Fibroblast of lung (primary cell): Measurements from ENCODE around the gene GRID1.

Experiments
- EZH2 ChIP-seq: IDR thresholded peaks from 2 replicates; pipeline ENCODE4 v1.5.1; 2012; ENCODE audit warnings: low read length, control low read depth, mild to moderate bottlenecking; ENCODE audit errors: missing control alignments
- TF ChIP-seq, protein P1 (sequence below), 2 donors: IDR thresholded peaks in 1 of 2; conservative IDR thresholded peaks in 1 of 2; 1 replicate in 1 of 2; 2 replicates in 1 of 2; pipeline ENCODE4 v1.5.1; 2011 to 2012; ENCODE audit warnings: low read length in 2 of 2, control low read depth in 1 of 2, inconsistent platforms in 1 of 2, low read depth in 1 of 2, mild to moderate bottlenecking in 1 of 2

DNA sequence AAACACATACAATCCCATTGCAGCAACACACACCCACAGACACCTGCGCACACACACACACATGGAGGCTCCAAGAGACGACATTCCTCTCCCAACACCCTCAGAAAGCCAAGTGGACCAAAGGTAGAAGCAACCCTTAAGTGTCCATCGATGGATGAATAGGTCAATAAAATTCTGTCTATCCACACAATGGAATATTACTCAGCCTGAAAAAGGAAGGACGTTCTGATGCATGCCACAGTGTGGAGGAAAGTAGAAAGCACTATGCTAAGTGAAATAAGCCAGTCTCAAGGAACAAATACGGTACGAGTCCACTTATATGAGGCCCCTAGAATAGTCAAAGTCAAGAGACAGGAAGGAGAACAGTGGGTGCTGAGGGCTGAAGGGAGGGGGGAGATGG is 174.4 kb downstream of the GRID1 start:
- TF ChIP-seq EZH2: no peak
- TF ChIP-seq, protein P1, sequence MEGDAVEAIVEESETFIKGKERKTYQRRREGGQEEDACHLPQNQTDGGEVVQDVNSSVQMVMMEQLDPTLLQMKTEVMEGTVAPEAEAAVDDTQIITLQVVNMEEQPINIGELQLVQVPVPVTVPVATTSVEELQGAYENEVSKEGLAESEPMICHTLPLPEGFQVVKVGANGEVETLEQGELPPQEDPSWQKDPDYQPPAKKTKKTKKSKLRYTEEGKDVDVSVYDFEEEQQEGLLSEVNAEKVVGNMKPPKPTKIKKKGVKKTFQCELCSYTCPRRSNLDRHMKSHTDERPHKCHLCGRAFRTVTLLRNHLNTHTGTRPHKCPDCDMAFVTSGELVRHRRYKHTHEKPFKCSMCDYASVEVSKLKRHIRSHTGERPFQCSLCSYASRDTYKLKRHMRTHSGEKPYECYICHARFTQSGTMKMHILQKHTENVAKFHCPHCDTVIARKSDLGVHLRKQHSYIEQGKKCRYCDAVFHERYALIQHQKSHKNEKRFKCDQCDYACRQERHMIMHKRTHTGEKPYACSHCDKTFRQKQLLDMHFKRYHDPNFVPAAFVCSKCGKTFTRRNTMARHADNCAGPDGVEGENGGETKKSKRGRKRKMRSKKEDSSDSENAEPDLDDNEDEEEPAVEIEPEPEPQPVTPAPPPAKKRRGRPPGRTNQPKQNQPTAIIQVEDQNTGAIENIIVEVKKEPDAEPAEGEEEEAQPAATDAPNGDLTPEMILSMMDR (conservative IDR thresholded peaks at IDR 0.05 in 1 of 2, IDR thresholded peaks at IDR 0.05 in 1 of 2; ENCODE audit: low read depth in 1 of 2, low read length in 2 of 2): no peak
